ENCODE results near the gene FAR2. TPM values are rescaled to one million over a fixed set of nuclear protein-coding genes. Genes with fewer than 3 reads are reported as not detected.

Gene FAR2
- total RNA-seq, 1 experiment from 2014 or later, result 22.1 TPM

GRCh38 chr12:29301114-29301513, 152.0 kb downstream of the FAR2 start:
- Histone ChIP-seq H3K14ac (ENCODE audit: insufficient read depth, low read length) (no peak overlapping the region), H3K56ac (ENCODE audit: insufficient read length, low read depth, low read length) (no peak overlapping the region), H3K4me2 (ENCODE audit: insufficient read depth, insufficient read length, low read length) (no peak overlapping the region), H3K18ac (ENCODE audit: insufficient read length, low read depth, low read length) (no peak overlapping the region), H3T11ph (ENCODE audit: low read length) (no peak overlapping the region), H2BK120ac (ENCODE audit: low read depth, low read length, poor library complexity, severe bottlenecking) (no peak overlapping the region), H3K9ac (ENCODE audit: extremely low read depth, insufficient read length, low read length) (no peak overlapping the region), H2BK20ac (ENCODE audit: low read depth, low read length, poor library complexity, severe bottlenecking) (no peak overlapping the region), H4K8ac (replicated peaks; ENCODE audit: insufficient read length, low read depth, low read length) (no peak overlapping the region), H3K79me1 (ENCODE audit: insufficient read depth, low read depth, low read length, poor library complexity, severe bottlenecking) (no peaks in the 10 kb centered on the region), H3K4ac (ENCODE audit: low read depth, low read length) (no peak overlapping the region), H3K27me3 (ENCODE audit: insufficient read depth, low read length) (no peaks in the 10 kb centered on the region), H3K79me2 (ENCODE audit: insufficient read depth, low read length) (no peaks in the 10 kb centered on the region), H3K9me3 (ENCODE audit: control insufficient read depth, low read depth, low read length) (no peaks in the 10 kb centered on the region), H4K20me1 (ENCODE audit: control insufficient read depth, insufficient read depth, insufficient read length) (no peaks in the 10 kb centered on the region), H4K5ac (ENCODE audit: insufficient read length, low read depth, low read length) (no peak overlapping the region), H3K23me2 (ENCODE audit: insufficient read length, low read depth, low read length, poor library complexity, severe bottlenecking) (no peaks in the 10 kb centered on the region), H2BK12ac (ENCODE audit: insufficient read length, low read depth, low read length) (no peak overlapping the region), H3K27ac (ENCODE audit: insufficient read length, low read depth, low read length) (no peak overlapping the region), H2BK15ac (ENCODE audit: low read depth, low read length) (no peak overlapping the region), H2BK5ac (ENCODE audit: insufficient read length, low read length) (no peak overlapping the region), H4K91ac (ENCODE audit: insufficient read length, low read depth, low read length) (no peak overlapping the region), H2AK5ac (ENCODE audit: insufficient read length, low read length) (no peak overlapping the region), H3K23ac (ENCODE audit: insufficient read length, low read depth, low read length) (no peak overlapping the region), H2AFZ (ENCODE audit: low read length) (no peak overlapping the region), H3K4me1 (ENCODE audit: insufficient read depth, low read length) (no peaks in the 10 kb centered on the region)
- no peak for DNase-seq
- TF ChIP-seq CTCF (conservative IDR thresholded peaks at IDR 0.05), result no peak
- no CpG with 5 or more reads among the region's 3 CpGs for WGBS (ENCODE audit: extremely low coverage, insufficient read length, low lambda C conversion rate)
- Mint-ChIP-seq H3K27ac (no peak overlapping the region), H3K9me3 (no peaks in the 10 kb centered on the region), H3K27me3 (ENCODE audit: low read depth) (no peaks in the 10 kb centered on the region), H3K4me1 (peaks cover 4 to 6% of the 10 kb centered on the region in 2 experiments; a peak in 2 of 4 replicates), H3K4me3 (no peak overlapping the region), H3K36me3 (ENCODE audit: insufficient read depth in 1 of 3, low read depth in 3 of 3) (no peaks in the 10 kb centered on the region)
